Neural progenitor cell (in vitro differentiated cells): ENCODE results near the gene ZNF652.

ENCODE experiments used
- EZH2 ChIP-seq: fragments of 200-600 bp; sonication (generic); IDR thresholded peaks from 2 replicates; pipeline ENCODE4 v1.6.1; 2017; ENCODE audit warnings: antibody characterized with exemption, mild to moderate bottlenecking, moderate library complexity
- EZH2phosphoT487 ChIP-seq: fragments of 200-600 bp; sonication (generic); IDR thresholded peaks from 2 replicates; pipeline ENCODE4 v1.6.1; 2017; ENCODE audit warnings: antibody characterized with exemption
- TF ChIP-seq, protein P1 (sequence below): fragments of 200-600 bp; sonication (generic); IDR thresholded peaks from 2 replicates; pipeline ENCODE4 v1.5.1; 2017; ENCODE audit warnings: antibody characterized with exemption, mild to moderate bottlenecking

DNA sequence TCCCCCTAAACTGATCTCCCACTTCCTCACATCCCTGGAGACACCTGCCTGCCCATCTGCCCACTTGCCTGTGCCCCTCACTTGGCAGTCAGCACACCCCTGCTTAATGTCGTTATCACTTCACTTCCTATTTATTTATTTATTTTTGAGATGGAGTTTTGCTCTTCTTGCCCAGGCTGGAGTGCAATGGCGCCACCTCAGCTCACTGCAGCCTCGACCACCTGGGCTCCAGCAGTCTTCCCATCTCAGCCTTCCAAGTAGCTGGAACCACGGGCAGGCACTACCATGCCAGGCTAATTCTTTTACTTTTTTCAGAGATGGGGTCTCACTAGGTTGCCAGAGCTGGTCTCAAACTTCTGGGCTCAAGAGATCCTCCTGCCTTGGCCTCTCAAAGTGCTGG, 108.0 kb downstream of the ZNF652 start:
- TF ChIP-seq EZH2phosphoT487 (no peak), EZH2 (no peak)
- TF ChIP-seq, protein P1, sequence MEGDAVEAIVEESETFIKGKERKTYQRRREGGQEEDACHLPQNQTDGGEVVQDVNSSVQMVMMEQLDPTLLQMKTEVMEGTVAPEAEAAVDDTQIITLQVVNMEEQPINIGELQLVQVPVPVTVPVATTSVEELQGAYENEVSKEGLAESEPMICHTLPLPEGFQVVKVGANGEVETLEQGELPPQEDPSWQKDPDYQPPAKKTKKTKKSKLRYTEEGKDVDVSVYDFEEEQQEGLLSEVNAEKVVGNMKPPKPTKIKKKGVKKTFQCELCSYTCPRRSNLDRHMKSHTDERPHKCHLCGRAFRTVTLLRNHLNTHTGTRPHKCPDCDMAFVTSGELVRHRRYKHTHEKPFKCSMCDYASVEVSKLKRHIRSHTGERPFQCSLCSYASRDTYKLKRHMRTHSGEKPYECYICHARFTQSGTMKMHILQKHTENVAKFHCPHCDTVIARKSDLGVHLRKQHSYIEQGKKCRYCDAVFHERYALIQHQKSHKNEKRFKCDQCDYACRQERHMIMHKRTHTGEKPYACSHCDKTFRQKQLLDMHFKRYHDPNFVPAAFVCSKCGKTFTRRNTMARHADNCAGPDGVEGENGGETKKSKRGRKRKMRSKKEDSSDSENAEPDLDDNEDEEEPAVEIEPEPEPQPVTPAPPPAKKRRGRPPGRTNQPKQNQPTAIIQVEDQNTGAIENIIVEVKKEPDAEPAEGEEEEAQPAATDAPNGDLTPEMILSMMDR: peak; percentile 18
